Ectodermal cell (in vitro differentiated cells): ENCODE results near the gene P2RX3.
A peak's percentile ranks its signal among the peaks of the same experiment; 100 is the strongest.

Source experiments
- H3K27ac ChIP-seq: 2 replicates; pipeline ENCODE4 v1.7.0; 2013; ENCODE audit warnings: mild to moderate bottlenecking, low read depth, low read length; ENCODE audit not compliant: insufficient read depth, poor library complexity, severe bottlenecking
- H3K27me3 ChIP-seq: 2 replicates; pipeline ENCODE4 v1.7.0; 2013; ENCODE audit warnings: mild to moderate bottlenecking, low read length; ENCODE audit not compliant: insufficient read depth, control insufficient read depth, poor library complexity, severe bottlenecking
- H3K36me3 ChIP-seq: one replicate; pipeline ENCODE4 v1.7.0; 2013; ENCODE audit warnings: low read length; ENCODE audit not compliant: control insufficient read depth, insufficient read depth
- H3K4me1 ChIP-seq: one replicate; pipeline ENCODE4 v1.7.0; 2013; ENCODE audit warnings: low read length; ENCODE audit not compliant: control insufficient read depth, insufficient read depth
- H3K4me3 ChIP-seq: 2 replicates; pipeline ENCODE4 v1.7.0; 2013; ENCODE audit warnings: low read depth, low read length, control low read depth; ENCODE audit not compliant: insufficient read depth
- H3K9me3 ChIP-seq: 2 replicates; pipeline ENCODE4 v1.7.0; 2013; ENCODE audit warnings: mild to moderate bottlenecking, low read length, moderate library complexity; ENCODE audit not compliant: control insufficient read depth
- WGBS, 2 experiments: methylation state at CpG; one replicate each; pipeline ENCODE4 v1.1.7; 2013; ENCODE audit warnings: missing lambda C conversion rate in 2 of 2; 5-methylcytosine and 5-hydroxymethylcytosine counted together

Gene P2RX3

DNA sequence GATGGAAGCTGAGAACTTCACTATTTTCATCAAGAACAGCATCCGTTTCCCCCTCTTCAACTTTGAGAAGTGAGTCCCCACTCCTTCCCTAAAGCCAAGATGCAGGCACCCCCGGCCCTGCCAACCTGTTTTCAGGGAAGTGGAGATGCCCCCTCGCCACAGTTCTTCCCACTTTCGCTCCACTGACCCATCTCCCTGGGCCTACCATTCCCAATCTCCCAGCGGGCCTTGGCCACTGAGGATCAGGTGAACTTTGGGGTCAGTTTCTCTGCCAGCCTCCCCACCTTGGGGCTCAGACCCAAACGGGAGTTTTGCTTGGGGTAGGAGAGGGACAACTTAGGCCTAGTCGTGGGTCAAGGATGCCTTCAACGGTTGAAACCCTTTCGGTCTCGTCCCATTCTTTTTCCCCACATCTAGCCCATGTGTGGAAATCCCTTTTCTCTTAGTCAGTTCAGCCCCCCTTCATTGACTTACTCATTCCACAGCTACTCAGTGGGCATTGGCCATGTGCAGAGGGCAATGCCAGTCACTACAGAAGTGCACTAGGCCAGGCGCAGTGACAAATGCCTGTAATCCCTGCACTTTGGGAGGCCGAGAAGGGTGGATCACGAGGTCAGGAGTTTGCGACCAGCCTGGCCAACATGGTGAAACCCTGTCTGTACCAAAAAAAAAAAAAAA is 10.6 kb downstream of the P2RX3 start:
- Histone ChIP-seq H3K4me3 (no peak overlapping the region), H3K36me3 (no peaks in the 10 kb centered on the region), H3K4me1 (peaks cover 18% of the 10 kb centered on the region), H3K9me3 (no peaks in the 10 kb centered on the region), H3K27me3 (no peaks in the 10 kb centered on the region), H3K27ac (no peak overlapping the region)
- WGBS, 2 experiments = 92 to 93% methylated on average over 14 of the region's 14 CpGs

DNA sequence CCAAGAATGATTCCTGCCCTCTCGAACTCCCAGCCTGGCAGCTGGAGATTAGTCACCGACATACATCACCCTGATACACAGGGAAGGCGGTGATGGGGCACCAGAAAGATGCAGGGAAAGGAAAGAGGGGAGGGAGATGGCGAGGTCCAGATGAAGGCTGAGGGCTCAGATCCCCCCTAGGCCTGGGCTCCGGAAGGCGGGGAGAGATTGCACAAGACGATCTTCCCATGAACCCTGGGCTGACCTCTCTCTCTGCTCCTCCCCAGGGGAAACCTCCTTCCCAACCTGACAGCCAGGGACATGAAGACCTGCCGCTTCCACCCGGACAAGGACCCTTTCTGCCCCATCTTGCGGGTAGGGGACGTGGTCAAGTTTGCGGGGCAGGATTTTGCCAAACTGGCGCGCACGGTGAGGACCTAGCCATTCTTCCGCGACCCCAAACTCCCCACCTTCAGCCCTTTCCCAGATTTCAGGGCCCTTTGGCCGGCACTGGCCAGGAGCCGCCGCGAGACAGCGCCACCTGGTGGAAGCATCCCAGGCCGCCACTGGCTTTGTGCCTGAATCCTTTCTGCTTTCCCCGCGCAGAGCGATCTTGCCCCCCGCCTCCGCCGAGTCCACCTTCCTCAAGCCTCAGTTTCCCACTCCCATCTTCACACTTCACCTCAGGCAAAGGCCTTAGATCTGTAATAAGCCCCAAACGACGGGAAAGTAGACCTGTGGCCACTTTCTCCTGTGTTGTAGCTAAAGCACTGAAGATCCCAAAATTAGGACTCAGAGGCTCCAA is 11.5 kb downstream of the P2RX3 start:
- Histone ChIP-seq H3K4me1 (peaks cover 25% of the 10 kb centered on the region), H3K27me3 (no peaks in the 10 kb centered on the region), H3K4me3 (peak overlapping the region; percentile 6), H3K9me3 (no peaks in the 10 kb centered on the region), H3K27ac (no peak overlapping the region), H3K36me3 (no peaks in the 10 kb centered on the region)
- 19 to 20% methylated on average over 31 of the region's 31 CpGs for WGBS, 2 experiments

DNA sequence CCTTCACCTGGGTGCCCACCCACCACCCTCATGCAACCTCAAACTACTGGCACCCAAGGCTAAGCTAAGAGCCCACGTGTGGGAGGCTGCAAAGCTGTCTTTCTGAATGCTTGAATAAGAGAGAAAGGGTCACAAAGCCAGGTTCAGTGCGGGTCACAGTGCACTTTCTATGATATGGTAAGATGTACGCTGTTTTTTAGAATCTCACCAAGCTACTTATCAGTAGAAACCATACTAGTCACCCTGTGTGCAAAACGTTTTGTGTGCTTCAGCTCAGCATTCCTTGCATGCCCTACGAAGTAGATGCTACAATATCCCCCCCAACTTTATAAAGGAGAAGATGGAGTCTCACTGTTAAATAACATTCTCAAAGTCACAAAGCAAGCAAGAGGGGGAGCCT is 14.9 kb downstream of the P2RX3 start:
- Histone ChIP-seq H3K27ac (peak overlapping the region; percentile 83), H3K4me1 (peaks cover 25% of the 10 kb centered on the region), H3K36me3 (no peaks in the 10 kb centered on the region), H3K9me3 (no peaks in the 10 kb centered on the region), H3K27me3 (no peaks in the 10 kb centered on the region), H3K4me3 (no peak overlapping the region)
- 49 to 64% methylated on average over 5 of the region's 5 CpGs for WGBS, 2 experiments

DNA sequence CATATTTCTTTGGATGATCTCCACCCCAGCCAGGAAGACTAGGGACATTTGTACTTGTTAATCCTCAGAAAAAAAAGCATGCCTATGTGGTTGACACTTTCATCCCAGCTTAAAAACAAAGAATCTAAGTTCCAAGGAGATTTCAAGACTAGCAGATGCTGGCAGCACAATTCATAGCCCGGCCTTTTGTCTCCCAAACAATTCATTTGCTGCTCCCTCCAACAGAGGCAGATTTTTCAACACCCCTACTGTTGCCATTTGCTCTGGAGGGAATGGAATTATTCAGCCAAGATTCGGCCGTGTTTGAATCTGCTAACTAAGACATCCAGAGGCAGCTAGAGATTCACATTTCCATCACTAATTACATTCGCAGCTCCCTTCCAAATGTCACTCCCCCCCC is 15.3 kb downstream of the P2RX3 start:
- Histone ChIP-seq H3K4me3 (no peak overlapping the region), H3K9me3 (no peaks in the 10 kb centered on the region), H3K27ac (peak overlapping the region; percentile 83), H3K4me1 (peaks cover 25% of the 10 kb centered on the region), H3K27me3 (no peaks in the 10 kb centered on the region), H3K36me3 (no peaks in the 10 kb centered on the region)
- WGBS, 2 experiments = 39% methylated on average over 4 of the region's 4 CpGs

DNA sequence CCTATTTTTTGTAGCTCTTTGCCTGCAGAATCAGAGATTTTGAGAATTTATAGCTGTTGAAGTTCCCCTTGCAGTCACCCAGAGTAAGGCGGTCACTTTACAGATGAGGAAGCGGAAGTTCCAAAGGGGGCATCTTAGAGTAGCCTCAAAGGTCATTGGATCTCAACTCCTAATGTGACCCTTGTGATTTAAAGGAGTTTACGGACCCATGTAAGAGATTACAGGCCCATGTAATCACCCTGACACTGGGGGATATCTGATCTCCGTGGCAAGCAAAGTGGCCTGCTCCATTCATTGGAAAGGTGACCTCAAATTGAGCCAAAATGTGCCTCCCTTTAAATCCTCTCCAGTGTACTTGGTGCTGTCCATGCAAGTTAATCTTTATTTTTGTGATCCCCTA is 15.7 kb downstream of the P2RX3 start:
- Histone ChIP-seq H3K4me3 (no peak overlapping the region), H3K27me3 (no peaks in the 10 kb centered on the region), H3K9me3 (no peaks in the 10 kb centered on the region), H3K4me1 (peaks cover 26% of the 10 kb centered on the region), H3K27ac (peak overlapping the region; percentile 83), H3K36me3 (no peaks in the 10 kb centered on the region)
- 73 to 74% methylated on average over 4 of the region's 4 CpGs for WGBS, 2 experiments

DNA sequence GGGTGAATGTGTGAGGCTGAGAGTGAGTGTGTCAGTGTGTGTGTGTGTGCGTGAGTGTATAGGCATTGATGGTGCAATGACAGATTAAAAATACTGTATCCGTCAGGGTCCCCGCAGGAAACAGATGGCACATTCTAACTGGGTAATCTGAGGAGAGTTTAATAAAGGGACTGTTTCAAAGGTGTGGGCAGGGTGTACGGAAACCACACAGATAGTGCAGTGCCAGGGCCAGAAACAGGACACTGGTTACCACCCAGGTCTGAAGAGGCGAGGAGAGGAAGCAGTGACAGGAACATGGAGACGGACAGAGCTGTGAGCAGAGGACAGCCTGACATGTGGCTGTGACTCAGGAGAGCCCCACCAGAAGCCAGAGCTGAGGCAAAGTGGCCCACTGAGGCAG is 16.5 kb downstream of the P2RX3 start:
- no peak overlapping the region for H3K27ac ChIP-seq
- no peaks in the 10 kb centered on the region for H3K9me3 ChIP-seq
- WGBS, 2 experiments = 92 to 94% methylated on average over 6 of the region's 6 CpGs
- no peak overlapping the region for H3K4me3 ChIP-seq
- peaks cover 26% of the 10 kb centered on the region for H3K4me1 ChIP-seq
- H3K36me3 ChIP-seq = no peaks in the 10 kb centered on the region
- no peaks in the 10 kb centered on the region for H3K27me3 ChIP-seq

DNA sequence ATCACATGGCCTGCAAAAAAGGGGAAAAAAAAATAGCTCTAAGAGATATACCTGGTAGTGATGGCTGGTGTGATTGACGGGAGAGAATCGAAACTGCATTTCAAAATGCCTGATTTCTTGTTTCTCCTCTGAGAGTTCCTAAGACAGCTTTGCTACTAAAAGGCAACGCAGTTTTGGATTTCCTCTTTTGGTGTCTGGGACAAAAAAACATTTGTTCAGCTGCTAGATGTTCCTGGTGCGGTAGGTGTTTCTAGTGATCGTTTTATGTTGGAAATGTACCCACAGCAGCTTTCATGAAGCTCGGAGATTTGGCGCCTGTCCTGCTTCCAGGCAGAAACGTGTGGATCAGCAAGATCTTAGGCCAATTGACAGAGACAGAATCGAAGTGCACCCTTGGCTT is 18.1 kb downstream of the P2RX3 start:
- Histone ChIP-seq H3K4me3 (no peak overlapping the region), H3K36me3 (no peaks in the 10 kb centered on the region), H3K9me3 (no peaks in the 10 kb centered on the region), H3K4me1 (peaks cover 29% of the 10 kb centered on the region), H3K27ac (no peak overlapping the region), H3K27me3 (no peaks in the 10 kb centered on the region)
- WGBS, 2 experiments = 91 to 94% methylated on average over 9 of the region's 9 CpGs

DNA sequence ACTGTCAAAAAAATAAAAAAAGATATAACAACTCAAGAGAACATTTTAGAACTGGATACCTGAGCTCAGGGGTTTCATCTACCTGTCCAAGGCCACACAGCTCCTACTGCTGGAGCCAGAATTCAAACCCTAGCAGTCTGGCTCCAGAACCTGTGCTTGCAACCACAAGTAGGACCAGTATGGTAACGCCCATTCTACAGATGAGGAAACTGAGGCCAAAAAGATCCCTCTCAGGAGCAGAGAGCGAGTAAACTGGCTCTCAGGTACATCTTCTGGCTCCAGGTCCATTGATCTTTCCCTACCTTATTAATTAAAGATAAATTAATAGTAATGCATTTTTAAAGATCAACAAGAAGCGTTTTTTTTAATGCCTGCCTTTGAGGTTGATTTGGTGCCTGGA is 19.2 kb downstream of the P2RX3 start:
- Histone ChIP-seq H3K4me1 (peaks cover 29% of the 10 kb centered on the region), H3K4me3 (no peak overlapping the region), H3K27me3 (no peaks in the 10 kb centered on the region), H3K9me3 (no peaks in the 10 kb centered on the region), H3K36me3 (no peaks in the 10 kb centered on the region), H3K27ac (no peak overlapping the region)
- WGBS, 2 experiments = 91 to 96% methylated on average over 3 of the region's 3 CpGs

DNA sequence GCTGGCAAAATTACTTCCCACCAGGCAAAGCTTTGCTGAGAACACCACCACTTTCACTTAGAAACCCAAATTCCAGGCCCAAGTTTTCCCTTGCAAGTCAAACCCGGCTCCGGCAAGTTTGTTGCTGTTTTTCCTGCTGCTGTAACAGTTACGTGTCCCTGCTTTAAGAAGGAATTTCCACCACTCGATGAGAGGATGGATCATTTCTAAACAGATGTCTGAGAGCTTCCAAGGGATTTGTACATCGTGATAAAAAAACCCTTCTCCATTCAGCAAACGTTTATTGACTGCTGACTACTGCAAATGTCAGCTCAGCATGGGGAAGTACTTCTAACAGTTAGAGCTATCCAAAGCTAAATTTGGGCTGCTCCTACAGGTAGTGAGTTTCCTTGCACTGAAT is 19.7 kb downstream of the P2RX3 start:
- no peaks in the 10 kb centered on the region for H3K27me3 ChIP-seq
- no peaks in the 10 kb centered on the region for H3K9me3 ChIP-seq
- no peak overlapping the region for H3K27ac ChIP-seq
- no peaks in the 10 kb centered on the region for H3K36me3 ChIP-seq
- WGBS, 2 experiments = 84 to 86% methylated on average over 6 of the region's 6 CpGs
- H3K4me3 ChIP-seq = no peak overlapping the region
- H3K4me1 ChIP-seq = peaks cover 25% of the 10 kb centered on the region

DNA sequence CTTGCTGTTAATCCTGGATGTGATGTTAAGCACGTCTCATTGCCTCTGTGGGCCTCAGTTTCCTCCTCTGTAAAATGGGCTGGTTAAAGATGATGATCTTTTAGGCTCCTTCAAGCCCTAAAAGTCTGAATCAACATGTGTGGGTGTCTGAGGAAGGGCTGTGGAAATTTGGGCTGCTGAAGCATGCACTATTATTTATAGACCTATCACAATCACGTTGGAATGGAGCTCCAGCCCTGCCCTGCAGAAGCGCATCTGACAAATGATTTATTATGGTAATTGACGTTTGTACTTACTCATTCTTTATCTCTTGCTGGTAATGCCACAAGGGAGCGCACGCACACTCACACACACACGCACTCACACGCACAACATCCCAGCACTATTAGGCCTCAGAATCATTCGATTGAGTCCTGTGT is 20.4 kb downstream of the P2RX3 start:
- H3K27ac ChIP-seq = no peak overlapping the region
- H3K4me3 ChIP-seq = no peak overlapping the region
- no peaks in the 10 kb centered on the region for H3K36me3 ChIP-seq
- no peaks in the 10 kb centered on the region for H3K9me3 ChIP-seq
- WGBS, 2 experiments = 87 to 92% methylated on average over 9 of the region's 9 CpGs
- peaks cover 18% of the 10 kb centered on the region for H3K4me1 ChIP-seq
- H3K27me3 ChIP-seq = no peaks in the 10 kb centered on the region
